AG04449 (cell line): ENCODE data around the gene CRISPLD2.

Source experiments
- CTCF ChIA-PET: fragments of 350-600 bp; formaldehyde crosslinking; extraction: SDS; loops from one replicate; lab custom pipeline; 2021; ENCODE audit warnings: antibody characterized with exemption; lab: Yijun Ruan, JAX
- POLR2A ChIA-PET: fragments of 400-600, 350-600 bp; formaldehyde crosslinking; extraction: SDS; loops from one replicate; lab custom pipeline; 2020; ENCODE audit warnings: antibody characterized with exemption, inconsistent platforms; lab: Yijun Ruan, JAX
- DNase-seq: peaks from one replicate; pipeline ENCODE4 v3.0.0-alpha.2; 2010; ENCODE audit warnings: low read depth, low spot score
- H3K4me3 ChIP-seq: 2 replicates; pipeline ENCODE4 v1.5.1; 2011; ENCODE audit warnings: low read depth, mild to moderate bottlenecking, control low read depth, low read length
- TF ChIP-seq, protein P1 (sequence below): IDR thresholded peaks from one replicate; pipeline ENCODE4 v1.5.1; 2011; ENCODE audit warnings: mild to moderate bottlenecking, moderate library complexity, low read length, control low read depth, inconsistent platforms; ENCODE audit not compliant: insufficient read depth; ENCODE audit errors: missing control alignments

Gene CRISPLD2

DNA sequence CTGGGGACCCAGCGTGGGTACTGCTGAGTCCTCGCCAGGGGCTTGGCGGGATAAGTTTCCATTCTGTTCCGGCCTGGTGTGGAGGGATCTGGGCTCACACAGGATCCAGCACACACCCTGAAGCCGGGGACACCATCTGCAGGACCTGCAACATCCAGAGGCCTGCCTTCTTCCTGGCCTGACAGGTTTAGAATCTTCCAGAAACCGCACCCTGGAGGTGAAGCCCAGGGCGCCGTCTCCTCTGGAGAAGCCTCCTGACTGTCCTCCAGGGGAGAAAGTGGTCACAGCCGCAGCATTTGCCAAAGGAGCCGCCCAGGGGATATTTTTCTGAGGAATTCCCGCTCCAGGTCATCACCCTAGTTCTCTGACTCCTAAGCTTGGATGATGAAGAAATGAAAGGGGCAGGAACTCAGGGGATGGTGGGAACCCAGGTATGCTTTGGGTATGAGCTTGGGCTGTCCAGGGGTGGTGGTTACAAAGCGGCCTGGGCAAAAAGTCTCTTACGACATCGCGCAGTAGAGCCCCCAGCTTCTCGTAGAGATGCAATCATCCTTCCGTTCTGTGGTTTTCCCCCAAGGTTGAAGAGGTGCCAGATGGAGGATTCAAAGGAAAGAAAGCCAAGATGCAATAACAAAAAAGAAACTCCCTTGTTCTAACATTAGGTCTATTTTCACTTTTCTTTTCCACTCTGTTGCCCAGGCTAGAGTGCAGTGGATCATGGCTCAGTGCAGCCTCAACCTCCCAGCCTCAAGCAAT, 9.1 kb upstream of the CRISPLD2 start:
- ChIA-PET CTCF (interaction anchor here (0.8 to 1.4 kb wide), 2 partner anchors 9 to 57 kb away, joined by 4 to 5 read pairs; no protein-coding TSS in a partner anchor), POLR2A (interaction anchor here (0.7 to 2.0 kb wide), 2 partner anchors 9 to 185 kb away, joined by 3 to 14 read pairs; partner anchors contain the start of gene CRISPLD2)
- no peak overlapping the region for H3K4me3 ChIP-seq
- DNase-seq, result no peak
- TF ChIP-seq, protein P1, sequence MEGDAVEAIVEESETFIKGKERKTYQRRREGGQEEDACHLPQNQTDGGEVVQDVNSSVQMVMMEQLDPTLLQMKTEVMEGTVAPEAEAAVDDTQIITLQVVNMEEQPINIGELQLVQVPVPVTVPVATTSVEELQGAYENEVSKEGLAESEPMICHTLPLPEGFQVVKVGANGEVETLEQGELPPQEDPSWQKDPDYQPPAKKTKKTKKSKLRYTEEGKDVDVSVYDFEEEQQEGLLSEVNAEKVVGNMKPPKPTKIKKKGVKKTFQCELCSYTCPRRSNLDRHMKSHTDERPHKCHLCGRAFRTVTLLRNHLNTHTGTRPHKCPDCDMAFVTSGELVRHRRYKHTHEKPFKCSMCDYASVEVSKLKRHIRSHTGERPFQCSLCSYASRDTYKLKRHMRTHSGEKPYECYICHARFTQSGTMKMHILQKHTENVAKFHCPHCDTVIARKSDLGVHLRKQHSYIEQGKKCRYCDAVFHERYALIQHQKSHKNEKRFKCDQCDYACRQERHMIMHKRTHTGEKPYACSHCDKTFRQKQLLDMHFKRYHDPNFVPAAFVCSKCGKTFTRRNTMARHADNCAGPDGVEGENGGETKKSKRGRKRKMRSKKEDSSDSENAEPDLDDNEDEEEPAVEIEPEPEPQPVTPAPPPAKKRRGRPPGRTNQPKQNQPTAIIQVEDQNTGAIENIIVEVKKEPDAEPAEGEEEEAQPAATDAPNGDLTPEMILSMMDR, result no peak

DNA sequence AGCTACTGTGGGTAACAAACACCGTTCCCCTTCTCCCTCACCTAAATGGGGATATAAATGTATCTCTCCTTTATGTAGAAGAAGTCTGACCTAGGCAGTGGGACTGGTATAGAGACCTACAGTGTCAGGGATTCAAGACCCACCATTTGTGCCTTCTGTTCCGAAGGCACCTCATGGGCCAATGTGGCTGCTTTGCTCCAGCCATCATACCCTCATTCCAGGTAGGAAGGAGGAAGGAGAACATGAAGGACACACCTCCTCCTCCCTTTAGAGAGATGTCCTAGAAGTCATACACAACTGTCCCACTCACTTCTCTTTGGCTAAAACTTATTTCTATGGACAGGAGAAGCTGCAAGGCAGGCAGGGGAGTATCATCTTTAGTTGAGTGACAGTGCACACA, 8.3 kb upstream of the CRISPLD2 start:
- H3K4me3 ChIP-seq, result no peak overlapping the region
- POLR2A ChIA-PET, result interaction anchor here (2.0 kb wide), 1 partner anchor 8 kb away, joined by 14 read pairs; the partner anchor contains the start of gene CRISPLD2
- no peak for DNase-seq
- CTCF ChIA-PET, result interaction anchor here (0.8 to 1.4 kb wide), 2 partner anchors 8 to 57 kb away, joined by 4 to 5 read pairs; no protein-coding TSS in a partner anchor
- TF ChIP-seq, protein P1, result no peak

DNA sequence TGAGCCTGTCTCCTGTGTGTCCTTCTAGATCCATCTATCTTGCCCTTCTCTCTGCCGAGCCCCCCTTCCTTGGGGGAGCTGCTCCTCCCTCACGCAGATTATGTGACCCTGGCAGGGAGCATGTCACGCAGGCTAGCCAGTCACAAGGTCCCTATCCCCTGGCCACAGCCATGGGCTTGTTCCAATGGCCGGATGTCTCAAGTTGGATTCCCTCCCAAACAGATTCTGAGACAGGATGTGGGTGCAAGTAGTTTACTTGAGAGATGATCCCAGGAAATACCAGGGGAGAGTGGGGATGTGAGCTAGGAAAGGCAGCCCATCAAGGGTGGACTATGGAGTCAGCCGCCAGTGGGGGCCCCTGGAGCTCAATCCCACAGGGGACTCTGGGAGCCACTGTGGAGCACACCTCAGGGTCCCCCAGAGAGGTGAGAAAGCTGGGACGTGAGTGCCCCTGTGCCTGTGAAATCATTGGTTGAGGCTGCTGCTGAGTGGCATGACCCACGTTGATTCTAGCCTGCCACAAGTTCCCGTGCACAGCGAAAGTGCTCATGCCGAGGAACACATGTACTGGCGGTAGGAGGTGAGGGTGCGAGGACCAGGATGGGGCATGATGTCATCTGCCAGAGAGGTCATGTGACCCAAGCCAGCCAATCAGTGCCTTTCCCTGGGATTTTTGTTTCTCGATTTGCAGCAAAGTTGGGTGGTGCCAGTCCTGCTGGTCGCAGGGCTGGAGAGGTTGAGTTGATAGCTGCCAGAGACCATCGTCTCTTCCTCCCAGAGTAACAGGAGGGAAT, 6.4 kb upstream of the CRISPLD2 start:
- DNase-seq, result no peak
- TF ChIP-seq, protein P1, result no peak
- CTCF ChIA-PET, result interaction anchor here (1.8 kb wide), 1 partner anchor 140 kb away, joined by 7 read pairs; no protein-coding TSS in a partner anchor
- H3K4me3 ChIP-seq, result no peak overlapping the region
- POLR2A ChIA-PET, result no interaction called here

DNA sequence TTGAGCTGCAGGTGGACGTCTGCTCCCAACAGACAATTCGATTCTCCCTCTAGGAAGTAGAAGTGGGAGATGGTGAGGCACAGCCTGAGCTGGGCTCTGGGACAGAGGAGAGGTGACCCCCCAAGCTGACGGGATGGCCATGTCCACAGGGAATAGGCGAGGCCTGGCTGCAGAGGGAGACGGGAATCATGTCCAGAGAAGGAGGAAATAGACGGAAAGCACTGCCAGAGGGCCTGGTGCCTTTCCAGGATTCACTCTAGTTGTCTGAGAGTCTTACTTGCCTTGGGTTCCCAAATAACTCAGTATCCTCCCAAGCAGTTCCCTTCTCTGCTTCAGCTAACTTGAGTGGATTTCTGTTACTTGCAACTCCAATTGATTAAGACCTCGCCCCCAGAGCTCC, 4.3 kb upstream of the CRISPLD2 start:
- no peak overlapping the region for H3K4me3 ChIP-seq
- TF ChIP-seq, protein P1, result no peak
- POLR2A ChIA-PET, result no interaction called here
- DNase-seq, result no peak
- CTCF ChIA-PET, result interaction anchor here (1.8 kb wide), 1 partner anchor 139 kb away, joined by 4 read pairs; no protein-coding TSS in a partner anchor

DNA sequence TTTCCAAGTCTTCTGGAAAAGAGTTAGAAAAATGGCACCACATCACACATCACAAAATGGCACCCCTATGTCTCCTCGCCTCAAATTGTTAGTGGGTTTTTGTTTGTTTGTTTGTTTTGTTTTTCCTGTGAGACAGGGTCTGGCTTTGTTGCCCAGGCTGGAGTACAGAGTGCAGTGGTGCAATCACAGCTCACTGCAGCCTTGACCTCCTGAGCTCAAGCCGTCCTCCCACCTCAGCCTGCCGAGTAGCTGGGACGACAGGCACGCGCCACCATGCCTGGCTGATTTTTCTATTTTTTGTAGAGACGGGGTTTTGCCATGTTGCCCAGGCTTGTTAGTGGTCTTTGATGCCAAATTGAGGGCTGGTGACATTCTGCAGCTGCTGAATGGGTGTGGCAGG, 3.8 kb upstream of the CRISPLD2 start:
- no peak for DNase-seq
- TF ChIP-seq, protein P1, result no peak
- ChIA-PET CTCF (interaction anchor here (1.8 kb wide), 1 partner anchor 138 kb away, joined by 4 read pairs; no protein-coding TSS in a partner anchor), POLR2A (no interaction called here)
- H3K4me3 ChIP-seq, result no peak overlapping the region
